Measurements from ENCODE around the gene DPRX. TPM values are rescaled to one million over a fixed set of nuclear protein-coding genes. Genes with fewer than 3 reads are reported as not detected.
A peak's percentile ranks its signal among the peaks of the same experiment; 100 is the strongest.

The DPRX gene, protein sequence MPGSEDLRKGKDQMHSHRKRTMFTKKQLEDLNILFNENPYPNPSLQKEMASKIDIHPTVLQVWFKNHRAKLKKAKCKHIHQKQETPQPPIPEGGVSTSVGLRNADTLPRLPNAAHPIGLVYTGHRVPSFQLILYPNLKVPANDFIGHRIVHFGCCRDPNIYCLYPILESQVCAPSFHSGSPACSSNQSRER
- total RNA-seq, result not detected
- long read RNA-seq, donor 1, result 0 reads
- long read RNA-seq, donor 2, result 0 reads

- no peak for DNase-seq (ENCODE audit: low spot score)
- intact Hi-C loops (cut with DNase I), result no loop called here
Measured at GRCh38 chr19:53631949-53632407, at the start of gene DPRX. Gene DPRX (plus strand): TSS chr19:53631999. CDS start chr19:53632107, 108 bp downstream.

- intact Hi-C loops (cut with DNase I), result no loop called here
- peak; percentile 17 for DNase-seq (ENCODE audit: low spot score)
Measured at GRCh38 chr19:53583181-53583580, 48.6 kb upstream of the DPRX start.

DNA sequence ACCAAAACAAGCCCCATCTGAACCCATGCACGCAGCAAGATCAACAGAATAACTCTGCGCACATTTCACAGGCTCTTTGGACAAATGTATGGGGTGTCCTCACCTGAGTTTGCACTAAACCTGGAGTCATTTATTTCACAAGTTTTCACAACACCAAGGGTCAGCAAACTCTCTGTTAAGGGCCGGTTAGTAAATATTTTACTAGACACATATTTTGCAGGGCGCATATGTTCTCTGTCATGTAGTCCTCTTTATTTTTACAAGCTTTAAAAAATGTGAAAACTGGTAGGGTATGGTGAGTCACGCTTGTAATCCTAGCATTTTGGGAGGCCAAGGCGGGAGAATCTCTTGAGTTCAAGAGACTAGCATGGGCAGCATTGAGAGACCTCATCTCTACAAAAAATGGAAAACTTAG is 45.5 kb upstream of the DPRX start:
- intact Hi-C loops (cut with DNase I), result no loop called here
- DNase-seq (ENCODE audit: low spot score), result no peak

DNA sequence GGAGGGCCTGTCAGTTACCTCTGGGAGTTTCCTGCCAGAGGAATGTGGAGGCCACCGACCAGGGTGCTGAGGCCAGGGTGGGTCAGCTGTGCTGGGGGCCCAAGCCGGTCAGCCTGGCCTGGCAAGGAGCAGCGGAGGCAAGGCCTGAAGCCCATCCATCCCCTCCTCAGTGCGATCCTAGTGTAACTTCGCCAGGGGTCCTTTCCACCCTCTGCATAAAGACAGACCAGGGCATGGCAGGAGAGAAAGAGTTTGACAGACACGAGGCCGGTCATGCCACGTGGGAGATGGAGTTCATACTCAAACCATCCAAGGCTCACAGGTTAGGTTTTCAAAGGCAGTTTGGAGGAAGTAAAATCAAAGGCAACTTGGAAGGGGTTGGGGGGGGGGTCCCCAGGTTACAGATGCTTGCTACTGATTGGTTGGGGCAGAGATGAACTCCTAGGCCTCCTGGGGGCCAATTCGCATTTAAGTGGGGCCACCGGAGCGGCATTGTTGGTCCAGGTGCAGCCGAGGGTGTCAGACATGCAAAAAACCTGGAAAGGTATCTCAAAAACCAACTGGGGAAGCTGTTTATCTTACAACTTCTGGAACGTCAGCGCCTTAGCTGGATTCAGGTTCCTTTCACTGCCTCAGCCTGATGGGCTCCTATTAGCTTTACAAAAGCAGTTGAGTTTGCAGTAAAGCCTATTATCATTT is 36.8 kb upstream of the DPRX start:
- intact Hi-C loops (cut with DNase I), result no loop called here
- no peak for DNase-seq (ENCODE audit: low spot score)

DNA sequence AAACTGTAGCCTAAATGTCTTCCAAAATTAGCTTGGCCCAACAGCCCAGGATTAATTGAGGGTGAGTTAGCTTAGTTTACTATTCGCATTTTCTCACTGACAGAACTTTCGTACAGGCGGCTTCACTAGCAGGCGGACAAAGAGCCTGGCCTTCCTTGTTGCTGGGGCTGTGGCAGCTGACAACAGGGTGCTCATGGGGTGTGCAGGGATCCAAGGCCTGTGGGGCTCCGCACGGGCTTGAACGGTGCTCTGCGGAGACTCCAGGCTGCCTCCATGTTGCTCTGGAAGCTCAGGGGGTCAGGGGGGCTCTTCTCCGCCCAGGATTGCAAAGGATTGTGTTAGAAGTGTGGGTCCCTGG is 36.3 kb upstream of the DPRX start:
- no peak for DNase-seq (ENCODE audit: low spot score)
- intact Hi-C loops (cut with DNase I), result no loop called here

DNA sequence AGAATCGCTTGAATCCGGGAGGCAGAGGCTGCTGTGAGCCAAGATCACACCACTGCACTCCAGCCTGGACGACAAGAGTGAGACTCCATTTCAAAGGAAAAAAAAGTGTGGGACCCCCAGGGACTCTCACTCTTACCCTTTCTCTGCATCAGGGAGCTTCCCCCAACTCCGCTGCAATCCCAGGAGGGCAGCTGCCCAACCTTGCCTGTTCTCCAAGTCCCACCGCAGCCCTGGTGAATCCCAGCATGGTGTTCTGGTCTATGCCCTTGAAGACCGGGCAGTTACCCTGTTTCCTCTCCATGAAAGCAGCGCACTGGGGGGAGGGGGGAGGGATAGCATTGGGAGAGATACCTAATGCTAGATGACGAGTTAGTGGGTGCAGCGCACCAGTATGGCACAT is 35.7 kb upstream of the DPRX start:
- intact Hi-C loops (cut with DNase I), result no loop called here
- no peak for DNase-seq (ENCODE audit: low spot score)

GRCh38 chr19:53597023-53597422 is 34.8 kb upstream of the DPRX start:
- DNase-seq (ENCODE audit: low spot score), result no peak
- intact Hi-C loops (cut with DNase I), result no loop called here

- intact Hi-C loops (cut with DNase I), result no loop called here
Measured at GRCh38 chr19:53598361-53598760, 33.4 kb upstream of the DPRX start.

GRCh38 chr19:53600217-53600616 is 31.6 kb upstream of the DPRX start:
- intact Hi-C loops (cut with DNase I), result no loop called here
- DNase-seq (ENCODE audit: low spot score), result no peak

More at GRCh38 chr19:53598361-53598760, 33.4 kb upstream of the DPRX start:
- DNase-seq (ENCODE audit: low spot score), result no peak

- no peak for DNase-seq (ENCODE audit: low spot score)
- intact Hi-C loops (cut with DNase I), result no loop called here
Measured at GRCh38 chr19:53606031-53606430, 25.8 kb upstream of the DPRX start.

- intact Hi-C loops (cut with DNase I), result no loop called here
- no peak for DNase-seq (ENCODE audit: low spot score)
Measured at GRCh38 chr19:53608381-53608780, 23.4 kb upstream of the DPRX start.

DNA sequence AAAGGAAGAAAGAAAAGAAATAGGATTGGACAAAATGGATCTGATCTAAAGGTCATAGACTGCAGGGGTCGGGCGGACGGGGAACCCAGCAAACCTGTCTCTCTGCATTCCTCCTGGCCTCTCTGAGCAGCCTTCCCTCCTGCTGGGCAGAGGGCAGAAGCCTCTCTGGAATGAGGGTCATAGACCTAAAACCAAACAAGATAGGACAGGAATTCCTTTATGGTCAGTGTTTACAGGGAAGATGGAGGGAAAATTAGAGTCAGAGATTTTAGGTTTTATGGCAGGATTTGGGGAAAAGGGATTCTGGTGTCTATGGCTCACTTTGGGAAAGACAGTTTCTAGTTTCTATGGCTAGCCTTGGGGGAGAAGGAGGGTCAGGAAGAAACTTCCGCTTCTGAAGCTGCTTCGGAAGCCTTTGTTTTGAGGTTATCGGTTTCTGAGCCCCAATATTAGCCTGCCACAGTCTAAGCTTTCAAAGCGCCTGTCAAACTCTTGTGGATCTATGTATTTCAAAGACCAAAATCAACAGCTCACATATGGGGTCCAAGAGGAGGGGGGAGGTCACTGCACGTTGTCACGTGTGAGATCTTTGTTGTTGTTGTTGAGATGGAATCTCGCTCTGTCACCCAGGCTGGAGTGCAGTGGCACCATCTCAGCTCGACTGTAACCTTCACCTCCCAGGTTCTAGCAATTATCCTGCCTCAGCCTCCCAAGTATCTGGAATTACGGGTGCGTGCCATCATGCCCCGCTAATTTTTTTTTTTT is 18.9 kb upstream of the DPRX start:
- DNase-seq (ENCODE audit: low spot score), result no peak
- intact Hi-C loops (cut with DNase I), result no loop called here

DNA sequence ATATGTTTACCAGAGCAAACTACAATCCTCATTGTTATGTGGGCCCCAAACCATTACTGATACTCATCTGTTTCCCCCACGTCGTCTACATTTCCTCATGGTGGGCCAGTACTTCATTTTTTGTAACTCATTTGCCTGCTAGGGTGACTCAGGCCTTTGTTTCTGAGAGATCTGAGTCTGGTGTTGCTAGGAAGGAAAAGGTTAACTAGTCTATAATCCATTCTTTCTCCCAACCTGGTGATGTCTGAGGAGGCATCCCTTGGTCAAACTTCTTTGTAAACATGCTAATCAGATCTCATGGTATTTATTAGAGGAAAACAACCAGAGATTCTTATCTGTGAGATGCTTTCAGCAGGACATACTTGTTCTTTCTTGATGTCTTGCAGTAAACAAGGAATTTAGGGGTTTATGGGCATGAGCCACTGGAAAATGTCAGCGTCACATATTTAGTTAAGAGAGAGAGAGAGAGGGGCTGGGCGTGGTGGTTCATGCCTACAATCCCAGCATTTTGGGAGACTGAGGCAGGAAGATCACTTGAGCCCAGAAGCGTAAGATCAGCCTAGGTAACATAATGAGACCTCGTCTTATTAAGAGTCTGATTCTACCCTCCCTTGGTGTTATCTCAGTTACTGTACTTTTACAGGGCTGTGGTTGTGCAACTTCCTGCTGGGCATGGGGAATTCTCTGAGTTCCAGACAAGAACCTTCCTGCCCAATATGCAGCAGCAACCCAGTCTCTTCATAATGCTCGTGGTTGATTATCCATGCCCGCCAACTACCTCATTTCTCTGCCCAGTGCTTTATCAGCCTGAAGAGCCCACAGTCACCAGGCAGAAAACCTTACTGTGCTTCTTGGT is 9.7 kb upstream of the DPRX start:
- intact Hi-C loops (cut with DNase I), result no loop called here

GRCh38 chr19:53624771-53625545 is 6.8 kb upstream of the DPRX start:
- no peak for DNase-seq (ENCODE audit: low spot score)
- intact Hi-C loops (cut with DNase I), result no loop called here

More for the DNA sequence above, 9.7 kb upstream of the DPRX start:
- DNase-seq (ENCODE audit: low spot score), result no peak

GRCh38 chr19:53626486-53626885 is 5.3 kb upstream of the DPRX start:
- intact Hi-C loops (cut with DNase I), result no loop called here

DNA sequence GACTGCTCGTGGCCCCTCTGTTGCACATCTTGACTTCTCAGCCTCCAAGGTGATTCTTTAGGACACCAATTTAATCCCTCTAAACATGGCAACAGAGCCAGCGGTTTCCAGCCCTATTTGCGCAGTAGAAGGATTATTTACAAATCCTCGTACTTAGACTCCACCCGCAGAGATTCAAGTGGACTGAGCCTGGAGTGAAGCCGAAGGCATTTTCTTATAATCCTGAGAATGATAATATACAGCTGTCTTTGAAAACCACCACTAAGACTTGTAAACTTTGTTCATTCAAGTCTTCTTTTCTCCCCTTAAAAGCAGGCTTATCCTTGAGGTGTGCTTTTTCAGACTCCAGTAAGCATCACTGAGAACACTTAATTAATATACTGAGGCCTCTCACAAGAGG is 4.8 kb upstream of the DPRX start:
- DNase-seq (ENCODE audit: low spot score), result no peak

More at GRCh38 chr19:53626486-53626885, 5.3 kb upstream of the DPRX start:
- no peak for DNase-seq (ENCODE audit: low spot score)

GRCh38 chr19:53634768-53635167 is 3.0 kb downstream of the DPRX start:
- DNase-seq (ENCODE audit: low spot score), result no peak
- intact Hi-C loops (cut with DNase I), result no loop called here

More for the DNA sequence above, 4.8 kb upstream of the DPRX start:
- intact Hi-C loops (cut with DNase I), result no loop called here

DNA sequence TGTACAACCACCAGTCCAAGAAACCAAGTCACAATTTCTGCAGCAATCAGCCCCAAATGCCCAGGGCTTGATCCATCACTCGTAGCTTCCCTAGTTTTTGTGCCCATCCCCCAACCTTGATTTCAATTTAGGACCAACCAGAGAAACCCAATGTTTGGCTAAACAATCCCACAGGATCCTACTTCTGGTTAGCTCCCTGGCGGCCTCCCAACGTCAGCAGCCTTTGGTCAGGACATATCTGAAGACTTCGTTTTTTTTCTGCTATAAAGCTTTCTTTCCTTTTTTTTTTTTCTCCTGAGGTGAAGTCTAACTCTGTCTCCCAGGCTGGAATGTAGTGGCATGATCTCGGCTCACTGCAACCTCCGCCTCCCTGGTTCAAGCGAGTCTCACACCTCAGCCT is 7.7 kb downstream of the DPRX start:
- DNase-seq (ENCODE audit: low spot score), result no peak
- intact Hi-C loops (cut with DNase I), result no loop called here

Data from posterior vena cava (tissue), 2 donors.